Neural crest cell (in vitro differentiated cells): ENCODE measurements around the gene TXNDC11. TPM values are rescaled to one million over a fixed set of nuclear protein-coding genes. Genes with fewer than 3 reads are reported as not detected.

Experiments
- DNase-seq: peaks from one replicate; pipeline ENCODE4 v3.0.0; 2021; ENCODE audit warnings: low read depth, mixed read lengths, low spot score
- H3K27ac Mint-ChIP-seq: one replicate; pipeline ENCODE4 v1.8.0; 2021; ENCODE audit warnings: mild to moderate bottlenecking, mixed read lengths; ENCODE audit not compliant: unreplicated experiment
- H3K27me3 Mint-ChIP-seq: 2 replicates; pipeline ENCODE4 v1.8.0; 2021; ENCODE audit warnings: low read depth, mild to moderate bottlenecking, mixed read lengths
- H3K36me3 Mint-ChIP-seq: 2 replicates; pipeline ENCODE4 v1.8.0; 2021; ENCODE audit warnings: low read depth, mild to moderate bottlenecking, mixed read lengths
- H3K4me1 Mint-ChIP-seq: 2 replicates; pipeline ENCODE4 v1.8.0; 2021; ENCODE audit warnings: mixed read lengths
- H3K4me3 Mint-ChIP-seq: one replicate; pipeline ENCODE4 v1.8.0; 2021; ENCODE audit warnings: mild to moderate bottlenecking, mixed read lengths
- H3K9me3 Mint-ChIP-seq: 2 replicates; pipeline ENCODE4 v1.8.0; 2021; ENCODE audit warnings: mixed read lengths
- total RNA-seq: library from RNA; stranded (reverse); gene quantifications from 2 replicates; pipeline ENCODE4 v1.2.1, GENCODE V29; 2021
- TF ChIP-seq, protein P1 (sequence below): fragments of 200-600 bp; sonication (generic); conservative IDR thresholded peaks from 2 replicates; pipeline ENCODE4 v1.5.0; 2021; ENCODE audit warnings: antibody characterized with exemption, mild to moderate bottlenecking

The TXNDC11 gene
- total RNA-seq, 1 donor from 2014 or later: 16.9 TPM

GRCh38 chr16:11674818-11675560, 67.7 kb downstream of the TXNDC11 start:
- Mint-ChIP-seq H3K4me3 (peak overlapping the region; percentile 76), H3K36me3 (no peaks in the 10 kb centered on the region), H3K4me1 (peaks cover 18% of the 10 kb centered on the region), H3K27ac (no peak overlapping the region), H3K27me3 (no peaks in the 10 kb centered on the region), H3K9me3 (no peaks in the 10 kb centered on the region)
- TF ChIP-seq, protein P1, sequence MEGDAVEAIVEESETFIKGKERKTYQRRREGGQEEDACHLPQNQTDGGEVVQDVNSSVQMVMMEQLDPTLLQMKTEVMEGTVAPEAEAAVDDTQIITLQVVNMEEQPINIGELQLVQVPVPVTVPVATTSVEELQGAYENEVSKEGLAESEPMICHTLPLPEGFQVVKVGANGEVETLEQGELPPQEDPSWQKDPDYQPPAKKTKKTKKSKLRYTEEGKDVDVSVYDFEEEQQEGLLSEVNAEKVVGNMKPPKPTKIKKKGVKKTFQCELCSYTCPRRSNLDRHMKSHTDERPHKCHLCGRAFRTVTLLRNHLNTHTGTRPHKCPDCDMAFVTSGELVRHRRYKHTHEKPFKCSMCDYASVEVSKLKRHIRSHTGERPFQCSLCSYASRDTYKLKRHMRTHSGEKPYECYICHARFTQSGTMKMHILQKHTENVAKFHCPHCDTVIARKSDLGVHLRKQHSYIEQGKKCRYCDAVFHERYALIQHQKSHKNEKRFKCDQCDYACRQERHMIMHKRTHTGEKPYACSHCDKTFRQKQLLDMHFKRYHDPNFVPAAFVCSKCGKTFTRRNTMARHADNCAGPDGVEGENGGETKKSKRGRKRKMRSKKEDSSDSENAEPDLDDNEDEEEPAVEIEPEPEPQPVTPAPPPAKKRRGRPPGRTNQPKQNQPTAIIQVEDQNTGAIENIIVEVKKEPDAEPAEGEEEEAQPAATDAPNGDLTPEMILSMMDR: no peak
- no peak for DNase-seq

- Mint-ChIP-seq H3K27ac (no peak overlapping the region), H3K27me3 (peaks cover 2% of the 10 kb centered on the region), H3K36me3 (no peaks in the 10 kb centered on the region), H3K4me1 (peaks cover 26% of the 10 kb centered on the region), H3K9me3 (no peaks in the 10 kb centered on the region), H3K4me3 (peak overlapping the region; percentile 20)
- TF ChIP-seq, protein P1: no peak
- no peak for DNase-seq
These were observed 68.4 kb downstream of the TXNDC11 start for GRCh38 chr16:11674001-11674817.

DNA sequence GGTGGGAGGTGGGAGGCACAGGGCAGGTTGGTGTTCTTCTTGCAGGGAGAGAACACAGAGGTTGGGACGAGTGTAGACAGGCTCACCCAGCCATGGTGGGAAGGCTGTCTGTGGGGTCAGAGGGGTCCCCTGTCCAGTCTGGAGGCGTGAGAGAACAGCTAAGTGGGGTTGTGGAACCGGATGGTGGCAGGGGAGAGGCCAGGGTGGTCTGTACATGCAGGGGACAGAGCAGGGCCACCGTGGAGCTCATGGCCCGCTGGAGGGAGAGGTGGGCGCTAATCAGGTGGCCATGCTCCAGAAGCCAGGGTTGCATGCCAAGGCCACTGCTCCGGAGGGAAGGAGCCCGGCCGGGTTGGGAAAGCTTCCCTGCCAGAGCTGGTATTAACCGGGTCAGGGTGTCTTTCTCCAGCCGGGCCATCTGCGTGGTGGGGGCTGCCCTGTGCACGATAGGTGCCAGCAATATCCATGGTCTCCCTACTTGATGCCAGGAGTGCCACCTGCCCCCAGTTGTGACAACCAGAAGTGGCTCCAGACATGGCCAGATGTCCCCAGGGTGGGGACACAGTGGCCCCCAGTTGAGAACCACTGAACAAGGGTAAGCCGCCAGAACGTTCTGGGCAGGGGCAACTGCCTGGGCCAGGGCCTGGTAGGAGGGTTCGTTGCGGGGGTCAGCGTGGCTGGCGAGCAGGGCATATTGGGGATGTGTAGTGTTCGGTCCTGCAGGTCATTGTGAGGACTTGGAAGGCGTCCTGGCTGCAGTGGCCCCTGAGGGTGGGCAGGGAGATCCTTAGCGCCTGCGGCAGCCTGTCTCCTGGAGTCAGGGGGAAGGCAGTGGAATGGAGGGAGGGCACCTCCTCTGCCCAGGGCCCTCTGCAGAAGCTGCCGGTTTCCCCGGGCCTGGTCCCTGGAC, 69.3 kb downstream of the TXNDC11 start:
- peak overlapping the region; percentile 27 for H3K4me3 Mint-ChIP-seq
- no peak for DNase-seq
- peaks cover 2% of the 10 kb centered on the region for H3K27me3 Mint-ChIP-seq
- peak overlapping the region; percentile 81 for H3K27ac Mint-ChIP-seq
- H3K9me3 Mint-ChIP-seq: no peaks in the 10 kb centered on the region
- TF ChIP-seq, protein P1: no peak
- H3K36me3 Mint-ChIP-seq: no peaks in the 10 kb centered on the region
- peaks cover 26% of the 10 kb centered on the region for H3K4me1 Mint-ChIP-seq

- peaks cover 29% of the 10 kb centered on the region for H3K4me1 Mint-ChIP-seq
- H3K9me3 Mint-ChIP-seq: no peaks in the 10 kb centered on the region
- TF ChIP-seq, protein P1: no peak
- H3K36me3 Mint-ChIP-seq: no peaks in the 10 kb centered on the region
- peak overlapping the region; percentile 40 for H3K27ac Mint-ChIP-seq
- DNase-seq: no peak
- H3K4me3 Mint-ChIP-seq: peak overlapping the region; percentile 75
- H3K27me3 Mint-ChIP-seq: peaks cover 2% of the 10 kb centered on the region
These were observed 70.2 kb downstream of the TXNDC11 start for GRCh38 chr16:11672206-11673090.
